Measurements from ENCODE around the gene PBOV1. TPM values are rescaled to one million over a fixed set of nuclear protein-coding genes. Genes with fewer than 3 reads are reported as not detected.

The PBOV1 gene
- total RNA-seq, 1 donor from 2014 or later, result not detected

GRCh38 chr6:138205437-138206094, 12.7 kb downstream of the PBOV1 start:
- DNase-seq (ENCODE audit: low spot score), result no peak

GRCh38 chr6:138204792-138205384, 13.4 kb downstream of the PBOV1 start:
- DNase-seq (ENCODE audit: low spot score), result no peak

GRCh38 chr6:138204303-138204702, 14.0 kb downstream of the PBOV1 start:
- DNase-seq (ENCODE audit: low spot score), result no peak

- no peak for DNase-seq (ENCODE audit: low spot score)
These were observed 15.0 kb downstream of the PBOV1 start for GRCh38 chr6:138203315-138203714.

GRCh38 chr6:138201836-138202235, 16.5 kb downstream of the PBOV1 start:
- no peak for DNase-seq (ENCODE audit: low spot score)

- DNase-seq (ENCODE audit: low spot score), result no peak
These were observed 19.7 kb downstream of the PBOV1 start for GRCh38 chr6:138198430-138199091.

GRCh38 chr6:138197570-138197969, 20.7 kb downstream of the PBOV1 start:
- no peak for DNase-seq (ENCODE audit: low spot score)

GRCh38 chr6:138196122-138196738, 22.1 kb downstream of the PBOV1 start:
- DNase-seq (ENCODE audit: low spot score), result no peak

- DNase-seq (ENCODE audit: low spot score), result no peak
These were observed 24.0 kb downstream of the PBOV1 start for GRCh38 chr6:138194287-138194686.

- no peak for DNase-seq (ENCODE audit: low spot score)
These were observed 29.9 kb downstream of the PBOV1 start for GRCh38 chr6:138188278-138188941.

- no peak for DNase-seq (ENCODE audit: low spot score)
These were observed 31.1 kb downstream of the PBOV1 start for GRCh38 chr6:138187156-138187555.

GRCh38 chr6:138184230-138184629, 34.1 kb downstream of the PBOV1 start:
- no peak for DNase-seq (ENCODE audit: low spot score)

- no peak for DNase-seq (ENCODE audit: low spot score)
These were observed 34.5 kb downstream of the PBOV1 start for GRCh38 chr6:138183790-138184134.

GRCh38 chr6:138182939-138183789, 35.1 kb downstream of the PBOV1 start:
- no peak for DNase-seq (ENCODE audit: low spot score)

- no peak for DNase-seq (ENCODE audit: low spot score)
These were observed 41.5 kb downstream of the PBOV1 start for GRCh38 chr6:138176652-138177232.

GRCh38 chr6:138175596-138175995, 42.7 kb downstream of the PBOV1 start:
- no peak for DNase-seq (ENCODE audit: low spot score)
